NCI-H510A (cell line): ENCODE data around the gene REM2.
"Not testable (repeated sequence)": the region's sequence is repeated elsewhere in the genome, so short reads cannot be mapped to it uniquely, and the experiment has no call there.

Experiments used
- DNase-seq: peaks from one replicate; lab custom pipeline; 2025; lab: John Stamatoyannopoulos, UW

Gene REM2

DNA sequence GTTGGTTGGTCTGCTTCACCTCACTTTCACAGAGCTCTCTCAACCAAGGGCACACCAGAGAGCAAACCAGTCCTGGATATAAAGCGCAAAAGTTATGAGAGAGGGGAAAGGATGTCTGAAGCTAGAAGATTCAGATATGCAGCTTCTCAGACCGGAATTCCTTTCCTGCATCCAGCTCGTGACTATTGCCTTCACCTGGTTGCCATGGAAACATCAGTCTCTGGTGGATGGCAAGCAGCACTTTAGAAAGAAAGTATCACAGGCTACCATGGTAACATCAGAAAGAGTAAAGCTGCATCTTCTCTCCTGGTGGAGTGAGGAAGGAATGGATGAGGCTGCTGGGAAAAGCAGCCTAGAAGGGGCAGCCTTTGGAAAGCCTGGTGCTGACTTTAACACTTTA lies 13.7 kb downstream of the REM2 start:
- no peak for DNase-seq

- DNase-seq, result no peak
Measured at GRCh38 chr14:22897357-22897756, 14.3 kb downstream of the REM2 start.

GRCh38 chr14:22898302-22899090 lies 15.5 kb downstream of the REM2 start:
- DNase-seq, result no peak

DNA sequence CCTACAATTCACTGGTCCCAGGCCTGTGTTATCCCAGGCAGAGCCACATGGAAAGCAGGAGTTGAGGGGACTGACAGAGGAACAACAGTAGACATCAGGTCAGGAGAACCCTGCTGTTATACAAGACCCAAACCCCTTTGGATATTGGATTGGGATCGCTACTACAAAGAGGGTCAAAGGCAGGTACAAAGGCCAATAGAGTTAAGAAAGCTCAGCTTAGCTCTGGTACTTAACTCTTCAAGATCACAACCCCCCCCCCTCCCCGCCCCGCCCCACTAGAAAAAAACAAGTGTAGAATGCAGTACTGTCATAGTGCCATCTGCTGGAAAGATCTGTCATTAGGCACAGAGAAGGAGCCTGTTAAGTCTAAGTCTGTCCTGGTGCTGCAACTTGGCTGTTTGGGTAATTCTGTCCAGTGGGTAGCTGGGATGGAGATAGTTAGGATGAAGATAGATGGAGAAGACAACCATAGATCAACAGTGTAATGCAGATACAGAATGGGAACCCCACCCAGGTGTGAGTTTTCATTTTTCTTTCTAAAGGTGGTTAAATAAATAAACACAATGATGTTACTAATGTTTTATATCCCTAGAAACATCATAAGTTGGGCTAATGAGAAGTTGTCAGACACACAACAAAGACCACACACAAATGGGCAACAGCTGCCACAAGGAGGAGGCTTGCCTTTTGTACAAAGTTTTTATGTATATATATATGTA lies 17.2 kb downstream of the REM2 start:
- no peak for DNase-seq

- no peak for DNase-seq
Measured at GRCh38 chr14:22901799-22902198, 18.8 kb downstream of the REM2 start.

GRCh38 chr14:22903742-22904087 lies 20.7 kb downstream of the REM2 start:
- DNase-seq, result no peak

- no peak for DNase-seq
Measured at GRCh38 chr14:22905627-22906026, 22.6 kb downstream of the REM2 start.

- no peak for DNase-seq
Measured at GRCh38 chr14:22906073-22906472, 23.1 kb downstream of the REM2 start.

GRCh38 chr14:22907429-22907828 lies 24.4 kb downstream of the REM2 start:
- no peak for DNase-seq

GRCh38 chr14:22908601-22909000 lies 25.6 kb downstream of the REM2 start:
- no peak for DNase-seq

DNA sequence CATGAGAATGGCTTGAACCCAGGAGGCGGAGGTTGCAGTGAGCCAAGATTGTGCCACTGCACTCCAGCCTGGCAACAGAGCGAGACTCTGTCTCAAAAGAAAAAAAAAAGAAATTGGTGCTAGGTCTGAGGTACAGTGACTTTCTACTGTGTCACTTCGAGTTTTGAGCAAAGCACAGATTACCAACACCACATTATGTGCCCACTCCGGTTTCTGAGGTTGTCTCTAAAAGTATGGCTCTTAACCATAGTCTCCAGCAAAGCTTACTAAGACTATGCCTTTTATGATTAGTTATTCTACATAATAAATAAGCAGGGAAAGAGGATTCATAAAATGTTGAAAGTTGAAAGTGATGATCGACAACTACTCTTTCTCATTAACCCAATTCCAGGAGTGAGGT lies 27.9 kb downstream of the REM2 start:
- DNase-seq, result no peak

- not testable (repeated sequence) for DNase-seq
Measured at GRCh38 chr14:22914836-22915235, 31.8 kb downstream of the REM2 start.

DNA sequence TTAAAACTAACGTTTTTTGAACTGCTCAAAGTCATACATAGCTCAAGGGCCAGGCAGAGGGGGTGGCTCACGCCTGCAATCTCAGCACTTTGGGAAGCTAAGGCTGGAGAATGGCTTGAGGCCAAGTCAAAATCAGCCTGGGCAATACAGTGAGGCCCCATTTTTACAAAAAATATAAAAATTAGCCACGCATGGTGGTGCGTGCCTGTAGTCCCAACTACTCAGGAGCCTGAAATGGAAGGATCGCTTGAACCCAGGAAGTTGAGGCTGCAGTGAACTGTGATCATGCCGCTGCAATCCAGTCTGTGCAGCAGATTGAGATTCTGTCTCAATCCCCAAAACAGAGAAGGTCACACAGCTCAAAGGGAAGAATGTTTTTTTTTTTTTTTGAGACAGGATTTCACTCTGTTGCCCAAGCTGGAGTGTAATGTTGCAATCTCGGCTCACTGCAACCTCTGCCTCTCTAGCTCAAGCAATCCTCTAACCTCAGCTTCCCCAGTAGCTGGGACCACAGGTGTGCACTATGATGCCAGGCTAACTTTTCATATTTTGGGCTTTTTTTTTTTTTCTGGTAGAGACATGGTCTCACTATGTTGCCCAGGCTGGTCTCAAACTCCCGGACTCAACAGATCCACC lies 33.0 kb downstream of the REM2 start:
- DNase-seq, result no peak

DNA sequence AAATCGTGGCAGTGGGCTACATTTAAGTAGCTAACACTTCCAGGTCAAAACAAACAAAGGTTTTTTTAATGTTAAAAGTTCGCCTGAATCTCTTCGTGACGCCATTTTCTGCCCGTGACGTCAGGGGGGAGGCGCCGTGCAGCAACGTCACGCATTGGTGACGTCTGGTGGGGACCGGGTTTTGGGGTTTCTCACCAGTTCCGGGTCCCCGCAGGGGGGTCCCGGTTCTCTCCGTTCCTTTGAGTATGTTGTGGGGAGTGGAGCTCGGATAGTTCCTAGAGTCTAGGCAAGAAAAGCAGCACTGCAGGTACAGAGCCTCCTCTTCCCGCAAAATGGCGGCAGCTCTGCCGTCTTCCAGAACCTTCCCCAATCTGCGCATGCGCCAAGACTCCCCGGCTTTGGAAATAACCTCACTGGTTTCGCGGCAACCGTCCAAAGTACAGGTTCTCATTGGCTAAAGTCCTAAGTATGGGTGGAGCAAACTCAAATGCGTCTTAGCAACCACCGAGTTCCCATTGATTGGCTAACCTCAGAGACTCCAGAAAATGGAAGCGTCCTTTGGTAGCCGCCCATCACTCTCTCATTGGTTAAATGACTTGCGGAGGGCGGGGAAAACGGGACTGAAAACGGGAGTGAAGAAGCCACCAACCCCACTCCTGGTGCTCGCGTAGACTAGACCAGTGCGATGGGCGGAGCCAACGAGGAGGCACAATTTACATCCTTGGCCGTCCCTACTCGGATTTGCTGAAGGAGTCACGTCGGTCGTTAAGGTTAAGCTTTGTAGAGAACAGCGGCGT lies 36.0 kb downstream of the REM2 start, which contains the start of gene RBM23:
Gene RBM23, minus strand, starts transcription at position 346 of the 797 bp plus-strand sequence.
- DNase-seq, result peak; percentile 99

DNA sequence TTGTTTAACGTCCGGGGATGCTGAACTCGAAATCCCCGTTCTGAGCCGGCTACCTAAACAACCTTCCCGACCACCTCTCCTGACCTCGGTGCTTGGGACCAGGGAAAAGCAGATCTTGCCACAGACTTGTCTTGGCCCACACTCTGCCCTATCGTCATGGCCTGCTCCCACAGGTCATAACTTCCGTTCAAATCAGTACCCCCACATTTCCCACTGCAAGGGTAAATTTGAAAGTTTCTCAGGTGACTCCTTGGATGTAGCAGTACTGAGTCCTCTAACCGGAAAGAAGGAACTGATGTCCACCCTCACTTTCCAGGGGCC lies 36.5 kb downstream of the REM2 start:
- DNase-seq, result no peak

GRCh38 chr14:22920697-22921096 lies 37.7 kb downstream of the REM2 start:
- no peak for DNase-seq

DNA sequence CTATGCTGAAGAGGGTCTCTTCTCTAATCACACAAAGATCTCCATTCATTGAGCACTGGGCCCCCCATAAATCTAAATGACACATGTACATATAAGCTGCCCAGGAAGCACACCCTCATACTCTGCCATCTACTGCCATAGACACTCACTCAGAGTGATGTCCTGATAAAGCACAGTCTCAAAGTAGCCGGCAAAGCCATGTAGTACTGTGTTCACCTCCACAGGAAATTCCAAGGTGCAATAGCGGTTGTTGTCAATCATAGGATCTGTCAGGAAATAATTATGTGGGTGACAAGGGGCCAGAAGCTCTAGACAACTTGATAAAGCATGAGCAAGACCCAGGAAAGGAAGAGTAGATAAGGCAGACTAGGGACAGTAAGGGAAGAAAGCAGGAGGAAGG lies 39.3 kb downstream of the REM2 start:
- no peak for DNase-seq

DNA sequence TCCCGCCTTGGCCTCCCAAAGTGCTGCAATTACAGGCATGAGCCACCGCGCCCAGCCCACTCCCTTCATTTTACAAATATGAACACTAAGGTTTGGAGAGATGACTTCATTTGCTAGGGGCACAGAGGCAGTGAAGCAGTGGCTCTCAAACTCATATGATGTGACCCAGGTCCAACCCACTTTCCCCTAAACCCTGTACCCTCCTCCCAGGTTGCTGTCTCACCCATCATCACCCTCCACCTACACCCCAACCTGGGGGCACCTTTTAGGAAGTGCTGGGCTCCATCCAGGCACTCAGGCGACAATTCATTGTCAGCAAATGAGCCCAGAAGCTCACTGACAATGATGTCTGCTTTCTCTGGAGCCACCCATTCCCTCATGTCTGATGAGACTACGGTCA lies 40.7 kb downstream of the REM2 start:
- no peak for DNase-seq

GRCh38 chr14:22925513-22925912 lies 42.5 kb downstream of the REM2 start:
- DNase-seq, result no peak

DNA sequence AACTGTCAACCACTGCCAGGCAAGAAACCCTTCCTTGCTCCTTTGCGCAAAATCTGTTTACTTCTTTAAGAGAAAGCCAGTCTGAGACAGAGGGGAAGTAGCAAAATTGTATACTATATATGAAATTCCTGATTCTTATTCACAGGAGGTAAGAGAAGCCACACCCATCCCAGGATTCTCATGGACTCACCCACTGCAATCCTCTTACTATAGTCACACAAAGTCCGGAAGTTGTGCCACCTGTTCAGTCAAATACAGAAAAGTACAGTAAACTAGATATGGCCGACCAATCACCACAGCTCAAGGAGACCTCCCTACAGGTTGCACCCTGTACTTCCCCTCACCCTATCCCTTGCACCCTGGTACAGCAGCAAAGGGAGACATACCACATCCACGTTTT lies 43.3 kb downstream of the REM2 start:
- DNase-seq, result no peak

DNA sequence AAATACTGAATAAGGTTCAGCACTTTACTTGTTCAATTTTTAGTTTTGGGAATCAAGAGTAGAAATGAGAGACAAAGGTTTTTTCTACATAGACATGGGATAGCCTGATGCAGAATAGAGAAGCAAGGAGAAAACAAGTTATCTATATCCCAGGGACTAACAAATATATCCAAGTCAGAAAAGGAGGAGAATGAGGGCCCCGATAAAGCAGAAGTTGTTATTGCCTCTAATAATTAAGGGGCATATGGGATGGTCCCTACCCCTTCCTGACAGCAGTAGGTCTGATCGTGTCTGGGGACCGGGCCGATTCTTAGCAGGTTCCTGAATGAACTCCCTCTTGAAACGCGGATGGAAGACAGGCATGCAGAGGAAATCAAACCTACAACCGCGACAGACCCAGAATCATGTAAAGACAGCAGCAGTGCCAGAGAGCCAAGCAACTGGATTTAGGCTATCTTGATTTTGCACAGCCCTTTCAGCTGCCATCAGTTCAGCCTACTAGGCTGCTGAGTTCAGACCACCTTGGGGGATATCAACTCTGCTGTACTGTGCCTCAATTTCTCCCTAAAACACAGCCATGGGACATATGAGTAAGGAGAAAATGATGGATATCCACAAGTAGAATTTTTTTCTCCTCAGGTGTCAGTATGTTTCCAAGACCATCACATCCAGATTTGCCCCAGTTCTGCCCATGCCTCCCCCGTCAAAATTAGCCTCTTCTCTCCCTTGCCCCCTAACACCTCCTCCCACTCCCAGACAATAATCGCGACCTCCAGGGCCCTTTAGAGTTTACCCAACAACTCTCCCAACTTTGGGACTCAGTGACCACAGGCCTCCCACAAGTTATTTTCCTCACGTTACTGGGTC lies 45.4 kb downstream of the REM2 start:
- no peak for DNase-seq
